SIG-M5 treated with dmso at 0.1 percent for 504 hours (cell line): ENCODE data around the gene ABTB1.

Source experiments
- DNase-seq: peaks from one replicate; lab custom pipeline; 2025; ENCODE audit not compliant: unreplicated experiment; lab: John Stamatoyannopoulos, UW

ABTB1 gene

GRCh38 chr3:127719369-127719768 lies 46.6 kb downstream of the ABTB1 start:
- DNase-seq: no peak

GRCh38 chr3:127720161-127720823 lies 47.5 kb downstream of the ABTB1 start:
- no peak for DNase-seq

- DNase-seq: no peak
These were observed 48.5 kb downstream of the ABTB1 start for GRCh38 chr3:127720985-127721935.

GRCh38 chr3:127722091-127722784 lies 49.5 kb downstream of the ABTB1 start:
- DNase-seq: no peak

- no peak for DNase-seq
These were observed 50.3 kb downstream of the ABTB1 start for GRCh38 chr3:127723011-127723567.

- DNase-seq: no peak
These were observed 54.1 kb downstream of the ABTB1 start for GRCh38 chr3:127726894-127727293.

GRCh38 chr3:127728417-127729015 lies 55.8 kb downstream of the ABTB1 start:
- DNase-seq: no peak

- DNase-seq: peak; percentile 98
These were observed 56.9 kb downstream of the ABTB1 start for GRCh38 chr3:127729556-127730056.

- no peak for DNase-seq
These were observed 57.4 kb downstream of the ABTB1 start for GRCh38 chr3:127730171-127730570.
